SIG-M5 treated with dmso at 0.1 percent for 504 hours (cell line): ENCODE results near the gene KDM4C.

Experiments
- DNase-seq: peaks from one replicate; lab custom pipeline; 2025; ENCODE audit not compliant: unreplicated experiment; lab: John Stamatoyannopoulos, UW

KDM4C gene

DNA sequence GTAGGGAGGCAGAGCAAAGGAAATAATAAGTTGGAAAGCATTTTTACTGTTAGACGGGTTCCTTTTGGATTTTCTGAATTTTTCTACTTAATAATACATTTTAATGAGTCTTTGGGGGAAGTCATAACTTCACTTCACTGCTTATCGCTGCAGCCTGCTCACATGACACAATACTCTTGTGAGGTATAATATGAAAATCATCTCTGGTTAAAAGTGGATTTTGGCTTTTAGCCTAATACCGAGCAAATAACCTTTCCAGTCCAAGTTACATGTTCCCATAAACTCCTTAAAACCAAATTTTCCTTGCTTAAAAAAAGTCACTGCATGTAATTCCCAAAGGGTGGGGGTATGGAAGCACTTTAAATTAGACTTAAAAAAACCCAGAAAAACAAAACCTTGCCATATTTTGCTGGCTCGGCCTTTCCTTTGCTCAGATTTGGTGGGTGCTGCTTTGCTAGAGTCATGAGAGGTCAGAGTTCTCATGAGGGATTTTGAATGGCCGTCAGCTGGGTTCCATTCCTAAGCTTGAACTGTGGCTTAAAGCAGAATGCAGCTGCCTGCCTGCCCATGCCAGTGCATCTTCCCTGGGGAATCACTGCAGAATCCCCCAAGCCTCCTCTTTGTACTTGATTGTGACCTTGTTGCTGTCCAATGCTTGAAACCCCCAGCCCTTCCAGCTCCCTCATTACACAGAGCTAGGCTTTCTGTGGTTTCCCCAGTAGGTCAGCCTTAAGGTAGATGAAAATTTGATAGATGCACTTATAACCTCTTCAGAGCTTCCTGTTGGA, 331.8 kb downstream of the KDM4C start:
- no peak for DNase-seq

DNA sequence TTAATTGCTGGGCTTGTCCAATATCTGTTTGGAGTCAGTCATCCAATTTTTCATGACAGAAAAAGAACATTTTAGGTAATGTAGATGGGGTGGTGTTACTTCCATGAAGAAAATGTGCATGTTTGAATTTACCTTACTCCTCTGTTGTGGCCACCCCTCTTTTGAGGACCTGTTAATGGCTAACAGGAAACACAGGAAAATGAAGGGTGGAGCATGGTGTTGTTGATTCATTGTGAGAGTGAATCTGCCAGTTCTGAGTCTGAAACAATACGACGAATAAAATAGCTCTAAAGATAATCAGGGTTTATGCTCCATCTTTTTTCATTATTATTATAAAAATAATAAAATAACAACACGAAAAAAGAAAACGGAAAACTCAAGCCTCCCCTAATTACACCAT, 335.3 kb downstream of the KDM4C start:
- DNase-seq, result no peak

DNA sequence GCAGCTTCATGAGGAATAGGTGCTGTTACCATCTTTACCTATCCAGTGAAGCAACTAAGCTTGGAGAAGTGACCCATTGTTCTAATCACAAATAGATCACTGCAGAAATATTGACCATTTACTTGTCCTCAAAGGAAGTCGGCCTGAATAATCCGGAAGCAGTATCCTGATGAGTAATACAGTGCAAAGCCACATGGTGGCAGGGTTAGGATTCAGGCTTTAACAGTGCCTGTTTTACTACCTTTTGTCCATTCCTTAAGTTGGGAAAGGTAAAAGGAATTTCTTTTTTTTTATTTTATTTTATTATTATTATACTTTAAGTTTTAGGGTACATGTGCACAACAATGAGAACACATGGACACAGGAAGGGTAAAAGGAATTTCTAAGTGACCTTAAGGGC, 336.3 kb downstream of the KDM4C start:
- DNase-seq, result no peak

DNA sequence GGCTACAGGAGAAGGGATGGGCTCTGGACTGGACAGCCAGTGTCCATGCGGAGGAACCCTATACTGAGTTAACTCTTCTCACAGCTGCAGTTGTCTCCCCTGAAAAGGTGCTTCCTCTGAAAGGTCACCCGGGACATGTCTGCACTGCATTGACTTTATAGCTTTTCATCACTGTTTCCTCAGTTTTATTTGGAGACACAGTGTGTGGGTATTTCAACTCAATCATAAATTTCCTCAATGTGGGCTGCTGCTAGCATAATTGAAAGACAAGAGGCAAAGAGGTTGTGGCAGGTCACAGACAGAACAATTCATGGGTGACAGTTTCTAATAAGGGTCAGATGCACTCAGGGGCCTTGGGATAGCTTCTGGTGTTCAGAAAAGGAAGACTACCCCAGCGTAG, 336.8 kb downstream of the KDM4C start:
- DNase-seq, result no peak

DNA sequence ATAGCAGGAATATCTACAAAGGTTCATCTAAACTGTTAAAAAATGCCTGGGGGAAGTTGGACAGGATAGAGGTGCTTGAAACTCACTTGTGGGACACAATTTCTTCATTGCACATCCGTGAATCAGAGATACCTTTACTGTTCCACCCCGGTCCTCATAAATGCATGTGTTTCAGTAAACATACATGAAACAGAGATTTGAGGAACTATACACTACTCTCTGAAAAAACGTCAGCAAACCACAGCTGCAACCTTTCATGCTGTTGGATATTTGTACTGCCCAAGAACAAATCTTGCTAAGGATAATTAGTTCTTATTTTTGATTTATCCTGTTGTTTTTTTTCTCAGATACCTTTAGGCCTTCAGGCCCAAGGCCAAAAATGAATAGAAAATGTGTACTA, 337.3 kb downstream of the KDM4C start:
- peak; percentile 2 for DNase-seq

DNA sequence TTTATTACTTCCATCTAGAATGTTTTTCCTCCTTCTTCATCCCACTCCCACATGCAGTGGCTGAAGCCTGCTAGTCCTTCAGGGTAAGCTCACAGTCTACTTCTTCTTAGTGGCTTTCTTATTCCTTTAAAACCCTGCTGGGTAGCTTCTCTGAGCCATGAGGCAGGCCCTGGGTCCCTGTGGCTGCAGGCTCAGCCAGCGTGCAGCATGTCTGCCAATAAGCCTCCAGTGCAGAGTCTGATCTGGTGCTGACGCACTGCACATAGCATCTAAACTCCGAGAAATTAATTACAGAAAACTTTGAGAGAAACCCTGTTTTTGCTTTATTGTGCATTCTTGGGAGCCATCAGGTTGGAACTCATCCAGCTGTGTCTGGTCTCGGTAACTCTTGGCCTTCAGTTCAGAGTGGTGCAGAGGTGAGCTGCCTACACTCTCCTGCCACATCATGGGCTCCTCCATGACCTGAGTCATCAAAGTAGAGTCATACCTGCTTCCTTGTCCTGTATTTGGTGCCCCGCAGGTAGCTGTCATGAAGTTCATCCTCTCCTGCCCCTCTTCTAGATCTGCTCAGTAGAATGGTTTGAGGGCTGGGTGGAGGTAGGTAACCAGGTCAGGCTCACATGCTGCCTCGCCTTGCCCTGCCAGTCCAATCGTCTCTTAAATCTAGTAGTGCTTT, 339.4 kb downstream of the KDM4C start:
- DNase-seq, result no peak

DNA sequence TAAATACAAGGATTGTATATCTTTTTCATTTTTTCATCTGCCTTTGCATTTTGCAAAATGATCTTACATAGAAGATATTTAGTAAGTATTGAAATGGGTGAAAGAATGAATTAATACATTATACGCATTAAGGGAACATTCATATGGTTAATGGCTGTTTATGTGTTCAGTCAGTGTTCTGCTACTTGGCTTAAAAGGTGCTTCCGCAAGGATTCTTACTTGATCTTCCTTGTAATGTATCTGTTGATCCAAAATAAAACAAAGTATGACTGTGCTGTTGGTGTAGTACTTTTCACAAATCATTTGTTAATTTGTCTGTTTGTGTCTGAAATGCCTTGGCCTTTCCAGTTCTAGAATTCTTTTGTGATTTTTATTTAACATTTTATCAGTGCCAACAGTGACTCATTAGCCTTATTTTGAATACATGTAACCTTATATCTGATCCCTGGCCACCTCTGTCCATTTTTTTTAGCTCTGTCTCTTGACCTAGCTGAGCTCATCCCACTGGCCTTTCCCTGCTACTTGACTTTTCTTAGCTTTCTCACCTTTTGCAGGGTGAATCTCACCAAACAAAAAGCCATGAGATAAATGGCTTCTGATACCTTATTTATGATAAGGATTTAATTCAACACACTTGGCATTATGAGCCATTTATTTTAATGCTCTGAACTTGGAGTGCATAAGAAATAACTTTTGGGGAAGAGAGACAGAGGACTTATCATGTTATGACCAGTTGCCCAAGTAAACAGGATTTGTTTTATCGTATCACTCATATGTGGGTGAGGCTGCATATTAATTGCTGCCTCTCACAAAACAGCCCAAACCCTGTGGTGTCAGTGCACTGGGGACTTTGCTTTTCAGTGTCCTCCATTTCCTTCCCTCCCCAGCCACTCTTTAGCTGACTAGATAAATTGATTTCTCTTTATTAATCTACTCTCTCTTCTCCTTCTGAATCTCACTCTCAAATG, 340.3 kb downstream of the KDM4C start:
- DNase-seq, result no peak

DNA sequence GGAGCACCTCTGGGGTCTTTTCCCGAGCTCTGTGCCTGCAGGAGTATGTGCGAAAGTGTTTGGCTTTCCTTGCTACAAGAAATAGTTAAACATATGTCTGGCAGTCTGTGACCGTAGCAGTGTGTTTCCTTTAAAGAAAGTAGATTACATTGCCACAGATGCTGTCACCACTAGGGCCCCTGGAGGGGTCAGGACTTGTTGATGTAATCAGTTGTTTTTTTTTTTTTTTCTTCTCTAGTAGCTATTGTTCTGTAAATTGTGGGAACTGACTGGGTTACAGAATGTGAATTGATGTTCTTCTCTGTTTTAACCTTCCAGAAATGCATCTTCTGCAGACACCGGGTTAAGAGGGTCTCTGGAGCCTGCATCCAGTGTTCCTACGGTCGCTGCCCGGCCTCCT, 345.6 kb downstream of the KDM4C start:
- no peak for DNase-seq

DNA sequence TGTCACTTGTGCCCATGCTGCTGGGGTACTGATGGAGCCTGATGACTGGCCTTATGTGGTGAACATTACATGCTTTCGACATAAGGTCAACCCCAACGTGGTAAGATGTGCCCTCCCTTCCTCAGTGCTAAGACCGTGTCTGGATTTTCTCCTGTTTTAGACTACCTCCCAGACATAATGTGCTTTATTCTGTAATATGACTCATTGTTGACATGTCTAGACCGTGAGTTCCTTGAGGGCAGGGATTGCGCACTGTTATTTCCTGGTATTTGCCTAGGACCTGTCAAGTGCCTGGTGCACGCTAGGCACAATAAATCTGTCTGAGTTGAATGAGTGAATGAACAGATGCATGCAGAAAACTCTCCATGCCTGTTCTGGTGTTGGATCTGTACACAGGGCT, 346.0 kb downstream of the KDM4C start:
- DNase-seq, result no peak

DNA sequence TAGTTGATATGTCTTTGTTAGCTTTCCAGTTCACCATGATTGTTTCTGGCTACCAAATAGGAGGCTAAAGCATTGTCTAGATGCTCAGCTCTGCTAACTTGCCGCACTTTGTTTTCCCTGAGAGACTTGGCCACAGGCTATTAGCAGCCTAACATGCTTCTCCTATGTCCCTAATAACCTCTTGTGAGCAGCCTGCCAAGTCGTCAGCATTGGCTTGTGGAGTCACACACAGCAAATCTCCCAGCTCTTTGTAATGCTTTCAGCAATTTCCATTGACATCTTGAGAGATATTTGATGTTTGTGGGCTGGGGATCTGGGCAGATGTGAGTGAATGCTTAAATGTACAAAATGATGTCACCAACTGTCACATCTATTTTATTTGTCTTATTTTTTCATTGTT, 346.9 kb downstream of the KDM4C start:
- DNase-seq, result no peak

DNA sequence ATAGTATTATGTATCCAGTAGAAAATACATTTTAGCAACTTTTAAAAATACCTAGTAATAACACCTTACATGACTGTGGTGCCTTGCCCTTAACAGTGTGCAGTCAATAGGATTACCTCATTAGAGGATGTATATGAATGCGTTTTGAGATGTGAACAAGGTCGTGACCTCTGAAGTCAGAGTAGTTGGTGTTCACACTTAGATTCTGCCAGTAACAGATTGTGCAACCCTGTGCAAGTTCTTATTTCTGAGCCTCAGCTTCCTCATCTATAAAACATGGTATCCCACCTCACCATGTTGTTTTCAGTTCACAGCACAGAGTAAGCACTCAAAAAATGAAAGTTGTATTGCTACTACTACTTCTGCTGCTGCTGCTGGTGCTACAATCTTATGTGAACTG, 347.3 kb downstream of the KDM4C start:
- DNase-seq, result peak; percentile 88

DNA sequence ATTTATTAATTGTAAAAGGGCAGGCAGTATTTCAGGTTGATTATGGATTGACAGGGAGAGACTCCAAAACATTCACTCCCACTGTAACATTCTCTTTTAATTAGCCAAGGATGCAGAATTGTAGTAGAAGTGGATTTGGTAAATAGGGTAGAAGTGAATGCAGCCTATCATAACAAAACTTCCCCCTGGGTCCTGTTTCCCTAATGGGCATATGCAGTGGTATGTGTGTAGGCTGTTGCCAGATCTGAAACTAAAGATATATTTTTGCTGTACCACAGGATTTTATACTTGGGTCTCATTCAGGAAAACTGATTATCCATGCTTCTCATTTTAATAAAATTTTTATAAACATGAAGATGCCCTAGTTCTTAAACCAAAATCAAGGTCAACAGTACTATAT, 351.2 kb downstream of the KDM4C start:
- no peak for DNase-seq

DNA sequence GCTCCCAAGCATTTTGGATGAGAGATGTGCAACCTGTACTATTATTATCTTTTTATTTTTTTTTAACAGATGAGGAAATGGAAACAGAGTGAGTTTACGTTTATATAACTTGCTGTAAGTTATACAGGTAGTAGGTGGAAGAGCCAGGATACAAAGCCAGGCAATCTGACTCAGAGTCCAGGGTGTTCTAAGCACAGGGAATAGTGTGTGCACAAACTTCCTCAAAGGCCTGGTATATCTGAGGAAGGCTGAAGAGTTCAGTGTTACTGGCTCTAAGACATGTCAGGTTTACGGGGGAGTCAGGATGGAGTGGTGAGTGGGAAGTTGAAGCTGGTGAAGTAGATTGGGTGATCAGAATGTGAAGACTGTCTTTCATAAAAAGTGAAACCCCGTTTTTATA, 353.6 kb downstream of the KDM4C start:
- DNase-seq, result no peak

DNA sequence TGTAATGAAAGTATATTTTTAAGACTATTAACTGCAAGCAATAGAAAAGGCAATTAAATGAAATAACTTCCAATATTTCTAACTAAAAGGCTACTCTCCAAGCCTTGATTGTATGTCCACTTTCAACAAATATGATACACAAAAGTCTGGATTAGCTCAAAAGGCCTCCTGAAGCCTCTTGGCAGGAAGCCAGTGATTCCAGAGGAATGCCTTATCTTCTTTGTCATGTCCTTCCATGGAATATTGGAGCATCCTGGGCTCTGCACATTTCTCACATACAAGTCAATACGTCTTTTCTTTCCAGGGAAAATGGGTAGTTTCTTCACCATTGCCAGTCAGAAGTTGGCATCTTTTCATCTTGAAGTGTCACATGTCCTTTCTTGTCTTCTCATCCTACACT, 357.8 kb downstream of the KDM4C start:
- no peak for DNase-seq

DNA sequence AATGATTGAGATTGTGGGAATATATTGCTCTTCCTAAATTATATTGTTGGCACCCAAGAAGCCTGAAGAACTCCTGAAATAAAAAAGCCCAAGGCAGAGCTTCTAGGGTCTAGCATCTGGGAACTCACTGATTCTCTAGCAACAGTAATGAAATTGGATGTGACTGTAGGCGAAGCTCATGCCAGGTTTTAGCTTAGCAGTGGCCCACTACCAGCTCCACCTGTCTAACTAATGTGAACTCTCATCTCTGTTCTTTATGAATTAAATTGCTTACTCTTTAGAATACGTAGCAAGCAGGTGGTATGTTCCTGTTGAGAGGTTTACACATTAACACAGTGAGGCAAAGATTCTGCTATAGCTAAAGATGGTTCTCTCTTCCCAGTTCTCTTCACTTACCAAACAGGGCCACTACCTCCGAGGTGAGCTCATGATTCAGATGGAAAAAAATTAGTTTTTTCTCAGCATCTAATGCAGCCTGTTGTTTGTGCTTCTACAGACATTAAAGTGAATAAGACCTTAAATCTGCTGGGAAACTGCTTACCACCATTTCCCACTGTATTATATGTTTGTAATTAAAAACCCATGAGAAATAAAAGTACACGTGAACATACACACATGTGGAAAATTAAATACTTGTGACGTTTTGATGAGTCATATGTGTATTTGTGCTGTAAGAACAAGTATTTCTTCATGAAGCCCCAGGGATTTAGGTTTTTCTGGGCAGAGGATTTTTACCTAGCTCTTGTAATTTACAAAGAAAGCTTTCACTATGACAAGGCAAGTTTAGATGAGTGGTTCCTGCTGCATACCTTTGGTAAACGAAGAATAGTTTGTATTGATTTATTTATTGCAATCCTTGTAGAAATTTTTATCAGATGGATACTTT, 360.1 kb downstream of the KDM4C start:
- DNase-seq, result no peak

DNA sequence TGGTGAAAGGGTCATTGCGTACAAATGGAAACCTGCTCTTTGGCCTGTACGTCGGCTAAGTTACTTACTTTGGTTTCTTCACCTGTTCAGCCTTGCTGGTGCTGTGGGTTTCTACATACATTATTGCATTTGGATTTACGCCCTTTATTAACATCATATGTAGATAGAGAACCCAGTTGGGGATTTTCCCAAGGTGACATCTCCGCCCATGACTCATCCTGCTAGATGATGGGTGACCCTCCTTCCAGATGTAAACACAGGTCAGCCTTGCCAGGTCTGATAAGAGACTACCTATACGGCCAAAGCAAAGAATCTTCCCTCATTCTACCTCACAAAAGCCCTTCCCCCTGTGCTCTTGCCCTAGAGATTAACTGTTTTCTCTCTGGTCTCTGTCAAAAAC, 360.9 kb downstream of the KDM4C start:
- DNase-seq, result no peak

DNA sequence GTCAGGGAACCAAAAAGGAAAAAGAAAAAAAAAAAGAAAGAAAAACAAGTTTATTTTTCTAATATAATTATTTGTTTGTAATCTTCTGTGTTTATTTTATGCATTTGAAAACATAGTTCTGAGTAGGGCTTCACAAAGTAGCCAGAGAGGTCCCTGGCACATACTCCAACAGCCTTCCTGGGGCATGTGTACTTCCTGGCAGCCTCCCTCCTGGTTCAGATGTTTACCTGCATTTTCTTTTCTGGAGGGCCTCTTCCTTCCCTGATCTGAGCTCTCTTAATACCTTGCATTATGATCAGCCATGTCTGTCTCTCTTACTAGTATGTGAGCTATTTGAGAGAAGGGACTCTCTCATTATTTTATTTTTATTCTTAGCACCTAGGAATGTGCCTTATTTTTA, 361.8 kb downstream of the KDM4C start:
- no peak for DNase-seq

DNA sequence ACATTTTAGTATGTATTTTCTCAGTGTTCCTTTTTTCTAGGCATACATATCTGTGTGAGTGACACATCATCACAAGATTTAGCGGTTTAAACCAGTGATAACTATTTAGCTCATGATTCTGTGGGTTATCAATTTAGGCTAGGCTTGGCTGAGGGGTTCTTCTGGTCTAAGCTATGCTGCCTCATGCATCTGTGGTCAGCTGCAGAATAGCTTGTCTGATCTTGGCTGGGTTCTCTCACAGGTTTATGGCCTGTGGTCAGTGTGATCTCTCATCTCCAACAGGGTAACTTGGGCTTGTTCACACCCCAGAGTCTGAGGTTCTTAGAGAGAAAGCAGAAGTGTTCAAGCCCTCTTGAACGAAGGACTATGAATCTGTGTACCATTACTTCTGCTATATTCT, 363.3 kb downstream of the KDM4C start:
- no peak for DNase-seq

DNA sequence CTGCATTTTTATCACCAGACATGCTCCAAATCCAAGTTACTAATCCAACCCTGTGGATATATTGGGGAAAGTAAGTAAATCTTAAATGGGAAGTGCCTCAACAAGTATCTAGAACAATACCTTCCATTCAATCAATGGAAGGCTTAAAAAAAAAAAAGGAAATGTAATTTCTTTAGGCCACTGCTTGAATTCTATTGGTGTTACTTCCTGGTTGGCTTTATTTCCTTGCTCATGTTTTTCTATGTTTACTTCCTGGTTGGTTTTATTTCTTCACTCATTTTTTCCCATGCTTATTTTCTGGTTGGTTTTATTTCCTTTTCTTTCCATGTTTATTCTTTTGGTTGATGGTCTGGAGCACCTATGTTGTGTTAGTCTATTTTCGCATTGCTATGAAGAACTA, 363.9 kb downstream of the KDM4C start:
- no peak for DNase-seq

DNA sequence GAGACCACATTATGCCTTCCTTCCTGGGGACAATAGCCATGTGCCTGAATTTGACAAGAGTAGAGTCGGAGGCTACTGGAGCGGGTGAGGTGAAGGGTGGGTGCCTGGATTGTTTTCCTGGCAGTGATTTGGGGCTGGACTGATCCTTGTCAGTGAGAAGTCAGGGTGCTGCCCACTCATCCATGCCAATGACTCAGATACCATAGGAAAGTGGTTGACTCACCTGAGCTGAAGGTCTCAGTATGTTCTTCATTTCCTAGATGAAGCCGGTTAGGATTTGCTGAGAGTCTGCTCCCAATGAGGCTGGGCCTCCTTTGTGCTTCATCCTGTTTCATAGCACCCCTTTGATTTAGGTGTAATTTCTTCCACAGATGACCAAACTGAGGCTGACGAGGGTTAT, 366.0 kb downstream of the KDM4C start:
- no peak for DNase-seq

DNA sequence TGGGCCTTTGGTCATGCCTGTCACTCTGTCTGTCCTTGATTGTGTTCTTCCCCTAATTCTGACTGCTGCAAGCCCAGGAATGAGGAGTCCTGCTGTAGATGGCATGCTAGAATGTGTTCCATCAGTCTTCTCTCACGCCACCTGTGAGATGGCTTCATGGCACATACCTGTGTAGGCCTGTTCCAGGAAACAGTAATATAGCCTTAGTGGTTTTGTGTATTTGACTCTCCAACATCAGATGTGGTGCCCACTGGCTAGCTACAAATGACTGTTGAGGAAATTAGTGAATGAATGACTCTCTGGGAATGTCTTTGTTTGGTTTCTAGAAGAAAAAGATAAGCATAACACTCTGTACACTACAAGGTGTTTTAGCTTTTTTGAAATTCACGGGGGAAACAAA, 367.5 kb downstream of the KDM4C start:
- no peak for DNase-seq
